22Rv1 (cell line): ENCODE measurements around the gene FAM25A.

Source experiments
- ZFX ChIP-seq: fragments of 450-650 bp; IDR thresholded peaks from 2 replicates; pipeline ENCODE4 v1.6.1; 2017; ENCODE audit warnings: antibody characterized with exemption, borderline replicate concordance
- TF ChIP-seq, protein P1 (sequence below): fragments of 450-650 bp; IDR thresholded peaks from 2 replicates; pipeline ENCODE4 v1.5.1; 2017; ENCODE audit warnings: mild to moderate bottlenecking

DNA sequence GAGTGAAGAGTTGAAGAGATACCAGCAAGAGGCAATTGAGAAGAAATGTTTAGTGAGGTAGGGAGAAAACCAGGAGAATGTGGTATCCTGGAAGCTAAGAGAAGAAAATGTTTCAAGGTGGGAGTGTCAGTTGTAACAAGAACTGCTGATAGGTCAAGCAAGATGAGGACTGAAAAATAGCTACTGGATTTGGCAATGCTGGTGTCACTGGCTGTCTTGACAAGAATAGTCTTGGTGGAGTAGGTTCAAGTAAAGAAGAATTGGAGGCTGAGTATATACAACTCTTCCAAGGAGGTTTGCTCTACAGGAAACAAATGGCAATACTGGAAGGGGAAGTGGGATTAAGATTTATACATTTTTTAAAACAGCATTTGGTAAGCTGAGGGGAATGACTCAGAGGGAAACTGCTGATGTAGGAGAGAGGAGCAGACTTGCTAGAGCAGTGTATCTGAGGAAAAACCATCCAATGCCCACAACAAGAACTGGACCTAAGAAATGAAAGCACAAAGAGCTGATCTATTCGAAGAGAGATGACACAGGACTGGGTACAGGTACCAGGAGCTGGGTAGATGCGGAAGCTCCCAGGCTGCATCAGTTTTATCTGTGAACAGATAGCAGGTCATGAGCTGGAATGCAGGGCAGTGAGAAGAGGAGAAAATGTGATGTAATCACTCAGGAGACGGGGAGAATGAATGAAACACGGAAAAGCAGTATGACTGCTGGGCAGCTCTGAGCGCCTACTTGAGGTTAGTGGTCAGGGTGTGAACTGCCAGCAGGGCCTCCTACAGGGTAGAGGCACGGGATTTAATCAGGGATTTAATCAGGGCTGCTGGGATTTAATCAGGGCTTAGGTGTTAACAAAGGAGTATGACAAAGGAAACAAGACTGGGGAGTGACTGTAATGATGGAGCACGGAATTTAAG, 34.5 kb downstream of the FAM25A start:
- TF ChIP-seq, protein P1, sequence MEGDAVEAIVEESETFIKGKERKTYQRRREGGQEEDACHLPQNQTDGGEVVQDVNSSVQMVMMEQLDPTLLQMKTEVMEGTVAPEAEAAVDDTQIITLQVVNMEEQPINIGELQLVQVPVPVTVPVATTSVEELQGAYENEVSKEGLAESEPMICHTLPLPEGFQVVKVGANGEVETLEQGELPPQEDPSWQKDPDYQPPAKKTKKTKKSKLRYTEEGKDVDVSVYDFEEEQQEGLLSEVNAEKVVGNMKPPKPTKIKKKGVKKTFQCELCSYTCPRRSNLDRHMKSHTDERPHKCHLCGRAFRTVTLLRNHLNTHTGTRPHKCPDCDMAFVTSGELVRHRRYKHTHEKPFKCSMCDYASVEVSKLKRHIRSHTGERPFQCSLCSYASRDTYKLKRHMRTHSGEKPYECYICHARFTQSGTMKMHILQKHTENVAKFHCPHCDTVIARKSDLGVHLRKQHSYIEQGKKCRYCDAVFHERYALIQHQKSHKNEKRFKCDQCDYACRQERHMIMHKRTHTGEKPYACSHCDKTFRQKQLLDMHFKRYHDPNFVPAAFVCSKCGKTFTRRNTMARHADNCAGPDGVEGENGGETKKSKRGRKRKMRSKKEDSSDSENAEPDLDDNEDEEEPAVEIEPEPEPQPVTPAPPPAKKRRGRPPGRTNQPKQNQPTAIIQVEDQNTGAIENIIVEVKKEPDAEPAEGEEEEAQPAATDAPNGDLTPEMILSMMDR: no peak
- TF ChIP-seq ZFX: no peak
